A673 (cell line): ENCODE data around the gene RGS9BP. TPM values are rescaled to one million over a fixed set of nuclear protein-coding genes. Genes with fewer than 3 reads are reported as not detected.

Experiments
- BruUV-seq: library from RNA; stranded (reverse); fragments of 400-500 nt; replicated peaks from 2 replicates; lab custom pipeline; 2021; lab: Mats Ljungman, UMichigan
- CTCF ChIA-PET: fragments of 300-600 bp; sonication (Branson Sonifier 250); formaldehyde crosslinking; loops from one replicate; lab custom pipeline; 2022; ENCODE audit warnings: antibody characterized with exemption; lab: Charles Lee
- POLR2A ChIA-PET: fragments of 300-600 bp; sonication (Branson Sonifier 250); formaldehyde crosslinking; loops from one replicate; lab custom pipeline; 2022; ENCODE audit warnings: antibody characterized with exemption; ENCODE audit not compliant: low non-redundant PET; lab: Charles Lee
- DNase-seq: peaks from one replicate; pipeline ENCODE4 v3.0.0-alpha.2; 2015; ENCODE audit warnings: low spot score
- H3K27ac ChIP-seq: fragments of 200-600 bp; sonication (generic); 2 replicates; pipeline ENCODE4 v1.5.1; 2016; ENCODE audit warnings: mixed run types, low read depth, mild to moderate bottlenecking, mixed read lengths, antibody characterized with exemption, low read length; ENCODE audit not compliant: poor library complexity, severe bottlenecking
- H3K27me3 ChIP-seq: fragments of 200-600 bp; sonication (generic); replicated peaks from 2 replicates; pipeline ENCODE4 v1.6.1; 2017; ENCODE audit warnings: mixed run types, low read depth, mild to moderate bottlenecking, mixed read lengths, antibody characterized with exemption, low read length; ENCODE audit not compliant: insufficient read depth, poor library complexity
- H3K36me3 ChIP-seq: fragments of 200-600 bp; sonication (generic); 2 replicates; pipeline ENCODE4 v1.6.1; 2016; ENCODE audit warnings: mixed run types, mild to moderate bottlenecking, mixed read lengths, antibody characterized with exemption, low read length; ENCODE audit not compliant: insufficient read depth, poor library complexity, severe bottlenecking
- H3K4me1 ChIP-seq: fragments of 200-600 bp; sonication (generic); 2 replicates; pipeline ENCODE4 v1.6.1; 2017; ENCODE audit warnings: mixed run types, mild to moderate bottlenecking, mixed read lengths, antibody characterized with exemption, low read length; ENCODE audit not compliant: insufficient read depth, poor library complexity, severe bottlenecking
- H3K4me3 ChIP-seq: fragments of 200-600 bp; sonication (generic); 2 replicates; pipeline ENCODE4 v1.5.1; 2016; ENCODE audit warnings: low read depth, mixed run types, mild to moderate bottlenecking, mixed read lengths, low read length; ENCODE audit not compliant: poor library complexity, severe bottlenecking
- H3K9me3 ChIP-seq: fragments of 200-600 bp; sonication (generic); 2 replicates; pipeline ENCODE4 v1.6.1; 2016; ENCODE audit warnings: mixed run types, low read depth, mild to moderate bottlenecking, mixed read lengths, antibody characterized with exemption, low read length; ENCODE audit not compliant: poor library complexity, severe bottlenecking
- EZH2 ChIP-seq: fragments of 200-600 bp; sonication (generic); IDR thresholded peaks from 2 replicates; pipeline ENCODE4 v1.6.1; 2017; ENCODE audit warnings: borderline replicate concordance, low read depth, mild to moderate bottlenecking, mixed read lengths, antibody characterized with exemption, low read length; ENCODE audit not compliant: poor library complexity, severe bottlenecking
- intact Hi-C: fragments of 100-400 bp; cut with micrococcal nuclease; formaldehyde crosslinking; loops from one replicate; pipeline ENCODE4 v1.10.0; 2022; ENCODE audit not compliant: unreplicated experiment
- total RNA-seq: library from RNA; stranded (reverse); gene quantifications from 2 replicates; pipeline ENCODE4 v1.2.3, GENCODE V29; 2021
- TF ChIP-seq, protein P1 (sequence below): fragments of 300-800, 200-600 bp; sonication (generic); conservative IDR thresholded peaks from 2 replicates; pipeline ENCODE4 v1.5.1; 2017; ENCODE audit warnings: low read depth, mild to moderate bottlenecking, antibody characterized with exemption, low read length, moderate library complexity, mixed read lengths

The RGS9BP gene
- total RNA-seq, 1 experiment from 2014 or later, result 0.15 TPM

GRCh38 chr19:32720936-32721250 is 45.2 kb downstream of the RGS9BP start:
- no peak for TF ChIP-seq EZH2
- TF ChIP-seq, protein P1, sequence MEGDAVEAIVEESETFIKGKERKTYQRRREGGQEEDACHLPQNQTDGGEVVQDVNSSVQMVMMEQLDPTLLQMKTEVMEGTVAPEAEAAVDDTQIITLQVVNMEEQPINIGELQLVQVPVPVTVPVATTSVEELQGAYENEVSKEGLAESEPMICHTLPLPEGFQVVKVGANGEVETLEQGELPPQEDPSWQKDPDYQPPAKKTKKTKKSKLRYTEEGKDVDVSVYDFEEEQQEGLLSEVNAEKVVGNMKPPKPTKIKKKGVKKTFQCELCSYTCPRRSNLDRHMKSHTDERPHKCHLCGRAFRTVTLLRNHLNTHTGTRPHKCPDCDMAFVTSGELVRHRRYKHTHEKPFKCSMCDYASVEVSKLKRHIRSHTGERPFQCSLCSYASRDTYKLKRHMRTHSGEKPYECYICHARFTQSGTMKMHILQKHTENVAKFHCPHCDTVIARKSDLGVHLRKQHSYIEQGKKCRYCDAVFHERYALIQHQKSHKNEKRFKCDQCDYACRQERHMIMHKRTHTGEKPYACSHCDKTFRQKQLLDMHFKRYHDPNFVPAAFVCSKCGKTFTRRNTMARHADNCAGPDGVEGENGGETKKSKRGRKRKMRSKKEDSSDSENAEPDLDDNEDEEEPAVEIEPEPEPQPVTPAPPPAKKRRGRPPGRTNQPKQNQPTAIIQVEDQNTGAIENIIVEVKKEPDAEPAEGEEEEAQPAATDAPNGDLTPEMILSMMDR, result no peak
- BruUV-seq, result no TSS peak
- POLR2A ChIA-PET, result no interaction called here
- no peaks in the 10 kb centered on the region for H3K9me3 ChIP-seq
- no peaks in the 10 kb centered on the region for H3K27me3 ChIP-seq
- no peak overlapping the region for H3K27ac ChIP-seq
- CTCF ChIA-PET, result no interaction called here
- no peak for DNase-seq
- peaks cover 2% of the 10 kb centered on the region for H3K36me3 ChIP-seq
- no peak overlapping the region for H3K4me3 ChIP-seq
- intact Hi-C loops, result no loop called here
- no peaks in the 10 kb centered on the region for H3K4me1 ChIP-seq

Other genes with a start within 250 kb of the RGS9BP start
- gene PDCD5, start 94.7 kb upstream of the RGS9BP start, total RNA-seq, result 242 and 255 TPM in 2 replicates
- gene ANKRD27, start 668 bp upstream of the RGS9BP start, total RNA-seq, result 25.0 and 27.8 TPM in 2 replicates
- 17.8 and 18.7 TPM in 2 replicates for gene NUDT19, start 16.0 kb downstream of the RGS9BP start, total RNA-seq
- 0.26 and 0.64 TPM in 2 replicates for gene TDRD12, start 43.9 kb downstream of the RGS9BP start, total RNA-seq
- gene SLC7A9, start 193.9 kb downstream of the RGS9BP start, total RNA-seq, result 0.34 and 0.39 TPM in 2 replicates